ENCODE data around the gene SDK2.

DNA sequence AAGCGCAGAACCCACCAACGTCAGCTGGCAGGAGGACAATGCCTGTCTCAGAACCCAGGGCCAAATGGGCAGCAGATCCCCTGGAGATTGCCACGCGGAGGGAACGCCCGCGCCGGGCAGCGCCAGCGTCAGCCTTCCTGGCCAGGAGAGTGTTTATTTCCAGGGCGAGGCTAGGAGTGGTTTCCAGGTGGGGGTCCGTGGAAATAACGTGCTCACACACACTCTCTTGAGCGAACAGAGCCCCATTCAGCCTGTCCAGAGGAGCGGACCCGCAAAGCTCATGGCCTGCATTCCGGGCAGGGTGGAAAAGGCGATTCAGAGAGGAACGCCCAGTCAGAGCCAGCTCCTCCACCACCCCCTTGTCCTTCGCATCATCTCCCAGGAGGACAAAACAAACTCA lies 40.3 kb downstream of the SDK2 start:
- TF ChIP-seq, protein P1, sequence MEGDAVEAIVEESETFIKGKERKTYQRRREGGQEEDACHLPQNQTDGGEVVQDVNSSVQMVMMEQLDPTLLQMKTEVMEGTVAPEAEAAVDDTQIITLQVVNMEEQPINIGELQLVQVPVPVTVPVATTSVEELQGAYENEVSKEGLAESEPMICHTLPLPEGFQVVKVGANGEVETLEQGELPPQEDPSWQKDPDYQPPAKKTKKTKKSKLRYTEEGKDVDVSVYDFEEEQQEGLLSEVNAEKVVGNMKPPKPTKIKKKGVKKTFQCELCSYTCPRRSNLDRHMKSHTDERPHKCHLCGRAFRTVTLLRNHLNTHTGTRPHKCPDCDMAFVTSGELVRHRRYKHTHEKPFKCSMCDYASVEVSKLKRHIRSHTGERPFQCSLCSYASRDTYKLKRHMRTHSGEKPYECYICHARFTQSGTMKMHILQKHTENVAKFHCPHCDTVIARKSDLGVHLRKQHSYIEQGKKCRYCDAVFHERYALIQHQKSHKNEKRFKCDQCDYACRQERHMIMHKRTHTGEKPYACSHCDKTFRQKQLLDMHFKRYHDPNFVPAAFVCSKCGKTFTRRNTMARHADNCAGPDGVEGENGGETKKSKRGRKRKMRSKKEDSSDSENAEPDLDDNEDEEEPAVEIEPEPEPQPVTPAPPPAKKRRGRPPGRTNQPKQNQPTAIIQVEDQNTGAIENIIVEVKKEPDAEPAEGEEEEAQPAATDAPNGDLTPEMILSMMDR (IDR thresholded peaks at IDR 0.05; ENCODE audit: poor library complexity): no peak
- TF ChIP-seq EZH2 (IDR thresholded peaks at IDR 0.05; ENCODE audit: borderline replicate concordance): no peak

Measured in hepatocyte (in vitro differentiated cells).